ENCODE results near the gene NR6A1.
A peak's percentile ranks its signal among the peaks of the same experiment; 100 is the strongest.

Gene NR6A1

DNA sequence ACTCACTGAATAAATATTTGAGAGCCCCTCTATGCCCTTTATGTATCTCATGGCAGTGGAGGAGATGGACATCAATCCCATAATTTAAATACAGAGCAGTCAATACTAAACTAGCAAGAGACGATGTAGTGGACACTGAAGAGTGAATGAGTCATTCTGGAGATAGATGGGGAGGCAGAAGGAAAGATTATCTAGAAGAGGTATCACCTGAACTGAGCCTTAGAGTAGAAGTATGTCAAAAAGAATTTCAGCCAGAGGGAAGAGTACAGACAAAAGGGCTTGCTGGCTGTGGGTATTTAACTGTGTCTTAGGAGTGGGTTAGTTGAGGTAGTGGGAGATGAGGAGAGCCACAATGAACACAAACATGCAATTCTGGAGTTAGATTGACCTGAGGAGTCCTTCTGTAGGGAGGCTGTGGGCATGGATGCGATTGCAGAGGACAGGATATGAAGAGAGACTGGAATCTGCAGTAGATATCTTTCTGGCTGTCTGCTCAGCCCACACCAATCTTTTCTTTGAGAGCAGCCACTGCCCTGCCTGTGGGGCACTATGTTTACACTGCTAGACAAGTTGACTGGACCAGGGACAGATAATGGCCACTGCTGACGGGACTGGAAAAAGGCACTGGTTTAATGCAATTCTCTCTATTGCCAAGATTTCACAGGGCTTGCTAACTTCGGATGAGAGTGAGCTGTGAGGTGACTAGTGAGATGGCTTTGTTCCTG is 200.0 kb downstream of the NR6A1 start:
- no peak overlapping the region for H3K4me3 ChIP-seq (replicated peaks; ENCODE audit: low read depth, low read length)
- TF ChIP-seq, protein P1, sequence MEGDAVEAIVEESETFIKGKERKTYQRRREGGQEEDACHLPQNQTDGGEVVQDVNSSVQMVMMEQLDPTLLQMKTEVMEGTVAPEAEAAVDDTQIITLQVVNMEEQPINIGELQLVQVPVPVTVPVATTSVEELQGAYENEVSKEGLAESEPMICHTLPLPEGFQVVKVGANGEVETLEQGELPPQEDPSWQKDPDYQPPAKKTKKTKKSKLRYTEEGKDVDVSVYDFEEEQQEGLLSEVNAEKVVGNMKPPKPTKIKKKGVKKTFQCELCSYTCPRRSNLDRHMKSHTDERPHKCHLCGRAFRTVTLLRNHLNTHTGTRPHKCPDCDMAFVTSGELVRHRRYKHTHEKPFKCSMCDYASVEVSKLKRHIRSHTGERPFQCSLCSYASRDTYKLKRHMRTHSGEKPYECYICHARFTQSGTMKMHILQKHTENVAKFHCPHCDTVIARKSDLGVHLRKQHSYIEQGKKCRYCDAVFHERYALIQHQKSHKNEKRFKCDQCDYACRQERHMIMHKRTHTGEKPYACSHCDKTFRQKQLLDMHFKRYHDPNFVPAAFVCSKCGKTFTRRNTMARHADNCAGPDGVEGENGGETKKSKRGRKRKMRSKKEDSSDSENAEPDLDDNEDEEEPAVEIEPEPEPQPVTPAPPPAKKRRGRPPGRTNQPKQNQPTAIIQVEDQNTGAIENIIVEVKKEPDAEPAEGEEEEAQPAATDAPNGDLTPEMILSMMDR (IDR thresholded peaks at IDR 0.05; ENCODE audit: low read length, missing control alignments): no peak
- DNase-seq (ENCODE audit: low read depth): no peak

DNA sequence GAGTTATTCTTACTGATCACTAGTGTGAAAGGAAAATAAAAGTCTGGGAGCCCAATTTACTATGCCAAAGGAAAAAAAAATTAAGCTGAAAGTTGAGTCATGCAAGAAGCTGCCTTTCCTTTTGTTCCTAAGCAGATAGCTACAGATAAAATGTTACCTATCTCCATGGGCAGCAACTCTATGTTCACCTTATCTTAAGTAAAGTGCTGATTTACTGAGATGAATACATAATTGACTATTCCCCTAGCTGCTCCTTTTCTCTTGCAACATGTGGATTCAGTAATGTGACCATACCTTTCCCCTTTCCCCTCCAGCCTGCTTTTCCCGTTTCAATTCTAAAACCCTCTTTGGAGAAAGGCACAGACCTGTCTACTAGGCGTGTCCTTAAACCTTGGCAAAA is 201.2 kb downstream of the NR6A1 start:
- no peak for DNase-seq (ENCODE audit: low read depth)
- no peak overlapping the region for H3K4me3 ChIP-seq (replicated peaks; ENCODE audit: low read depth, low read length)
- TF ChIP-seq, protein P1 (IDR thresholded peaks at IDR 0.05; ENCODE audit: low read length, missing control alignments): no peak

DNA sequence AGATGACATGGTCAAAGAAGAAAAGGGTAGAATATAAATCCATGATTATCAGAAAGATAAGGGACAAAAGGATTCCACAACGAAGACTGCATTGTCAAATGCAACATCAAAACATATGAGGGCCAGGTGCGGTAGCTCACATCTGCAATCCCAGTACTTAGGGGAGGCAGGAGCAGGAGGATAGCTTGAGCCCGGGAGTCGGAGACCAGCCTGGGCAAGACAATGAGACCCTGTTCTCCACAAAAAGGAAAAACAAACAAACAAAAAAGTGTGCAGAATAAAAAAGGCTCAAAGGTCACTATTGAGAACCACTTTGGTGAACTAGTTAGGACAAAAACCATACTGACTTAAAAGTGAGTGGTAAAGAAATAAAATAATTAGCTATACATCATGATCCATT is 203.7 kb downstream of the NR6A1 start:
- TF ChIP-seq, protein P1 (IDR thresholded peaks at IDR 0.05; ENCODE audit: low read length, missing control alignments): no peak
- H3K4me3 ChIP-seq (replicated peaks; ENCODE audit: low read depth, low read length): no peak overlapping the region
- no peak for DNase-seq (ENCODE audit: low read depth)

DNA sequence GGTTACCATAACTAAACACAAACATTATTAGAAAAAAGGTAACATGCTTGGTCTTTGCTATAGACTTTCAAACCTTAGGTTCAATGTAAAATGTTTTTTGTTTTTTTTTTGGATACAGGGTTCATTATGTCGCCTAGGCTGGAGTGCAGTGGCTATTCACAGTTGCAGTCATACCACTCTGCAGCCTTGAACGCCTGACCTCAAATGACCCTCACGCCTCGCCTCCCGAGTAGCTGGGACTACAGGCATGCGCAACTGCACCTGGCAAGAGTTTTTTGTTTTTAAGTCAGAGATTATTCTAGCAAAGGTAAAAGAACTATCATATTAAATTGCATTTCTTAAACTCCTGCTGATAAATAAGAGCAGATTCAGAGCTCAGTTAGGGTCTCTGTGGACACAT is 208.8 kb downstream of the NR6A1 start:
- TF ChIP-seq, protein P1 (IDR thresholded peaks at IDR 0.05; ENCODE audit: low read length, missing control alignments): no peak
- DNase-seq (ENCODE audit: low read depth): no peak
- no peak overlapping the region for H3K4me3 ChIP-seq (replicated peaks; ENCODE audit: low read depth, low read length)

DNA sequence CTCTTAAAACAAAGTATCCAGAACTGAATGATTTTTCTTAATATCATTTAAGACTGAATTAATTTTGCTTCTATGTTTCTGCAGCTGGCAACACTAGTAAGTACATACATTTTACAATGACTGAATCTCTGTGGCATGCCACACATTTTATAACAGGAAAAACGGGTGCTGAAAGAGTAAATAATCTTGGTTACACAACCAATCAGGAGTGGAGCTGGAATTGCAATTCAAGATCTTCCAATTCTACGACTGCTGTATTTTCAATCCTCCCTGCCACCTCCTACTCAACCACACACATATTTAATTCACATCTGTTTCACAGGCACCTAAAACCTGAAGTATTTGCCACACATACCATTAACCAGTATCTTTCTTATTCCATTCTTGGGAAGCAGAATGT is 211.2 kb downstream of the NR6A1 start:
- TF ChIP-seq, protein P1 (IDR thresholded peaks at IDR 0.05; ENCODE audit: low read length, missing control alignments): no peak
- no peak overlapping the region for H3K4me3 ChIP-seq (replicated peaks; ENCODE audit: low read depth, low read length)
- DNase-seq (ENCODE audit: low read depth): peak; percentile 37

DNA sequence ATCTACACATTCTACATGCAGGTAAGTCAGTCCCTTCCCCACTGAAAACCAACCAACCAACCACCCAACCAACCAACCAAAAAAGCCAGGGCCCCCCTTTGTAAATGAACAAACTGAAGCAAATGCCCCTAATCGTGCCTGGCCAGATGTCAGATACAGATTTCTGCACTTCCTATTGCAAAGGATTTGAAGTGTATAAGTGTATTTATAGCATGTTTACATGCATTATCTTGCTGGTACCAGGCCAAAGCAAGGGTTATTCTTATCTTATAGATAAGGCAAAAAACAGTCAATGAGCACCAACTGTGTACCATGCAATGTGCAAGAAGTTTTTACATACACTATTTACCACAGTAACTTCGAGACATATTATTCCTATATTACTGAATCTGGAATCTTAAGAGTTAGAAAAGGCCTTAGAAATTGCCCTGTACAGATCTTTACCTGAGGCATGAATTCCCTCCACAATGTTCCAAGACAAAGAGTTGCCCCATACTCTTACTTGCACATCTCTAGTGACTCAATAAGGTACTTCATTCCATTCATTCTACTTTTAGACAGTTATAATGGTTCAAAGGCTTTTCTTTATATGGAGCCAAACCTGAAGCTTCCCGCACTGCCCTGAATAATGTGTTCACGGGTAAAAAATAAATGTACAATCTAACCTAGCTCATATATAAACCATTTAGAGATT is 212.2 kb downstream of the NR6A1 start:
- no peak overlapping the region for H3K4me3 ChIP-seq (replicated peaks; ENCODE audit: low read depth, low read length)
- DNase-seq (ENCODE audit: low read depth): no peak
- TF ChIP-seq, protein P1 (IDR thresholded peaks at IDR 0.05; ENCODE audit: low read length, missing control alignments): no peak

All from fibroblast of pulmonary artery (primary cell).